ENCODE measurements around the gene PLCD1. TPM values are rescaled to one million over a fixed set of nuclear protein-coding genes. Genes with fewer than 3 reads are reported as not detected.
A peak's percentile ranks its signal among the peaks of the same experiment; 100 is the strongest.
"Not testable (repeated sequence)": the region's sequence is repeated elsewhere in the genome, so short reads cannot be mapped to it uniquely, and the experiment has no call there.

The PLCD1 gene
- total RNA-seq, 1 donor from 2014 or later = 13.7 TPM

- DNase-seq (ENCODE audit: low read depth in 2 of 2) = no peak
Observed at GRCh38 chr3:38038447-38038911, 9.0 kb upstream of the PLCD1 start.

DNA sequence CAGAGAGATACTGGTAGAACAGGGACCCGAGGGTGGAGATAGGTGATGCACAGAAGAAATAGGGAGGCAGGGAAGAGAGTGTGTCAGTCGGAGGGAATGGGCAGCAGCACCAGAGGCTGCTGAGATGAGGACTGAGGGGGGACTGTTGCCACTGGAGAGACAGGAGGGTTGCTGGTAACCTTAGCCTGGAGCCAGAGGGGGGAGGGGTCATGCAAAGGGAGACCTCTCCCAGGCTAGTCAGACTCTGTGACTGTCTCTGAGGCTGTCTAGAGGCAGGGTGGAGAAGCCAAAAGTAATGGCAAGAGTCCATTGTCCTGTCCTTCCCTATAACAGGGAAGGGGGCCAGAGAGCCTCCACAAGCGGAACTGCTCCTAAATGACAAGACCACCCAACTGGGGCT, 7.5 kb upstream of the PLCD1 start:
- DNase-seq (ENCODE audit: low read depth in 2 of 2) = no peak

DNA sequence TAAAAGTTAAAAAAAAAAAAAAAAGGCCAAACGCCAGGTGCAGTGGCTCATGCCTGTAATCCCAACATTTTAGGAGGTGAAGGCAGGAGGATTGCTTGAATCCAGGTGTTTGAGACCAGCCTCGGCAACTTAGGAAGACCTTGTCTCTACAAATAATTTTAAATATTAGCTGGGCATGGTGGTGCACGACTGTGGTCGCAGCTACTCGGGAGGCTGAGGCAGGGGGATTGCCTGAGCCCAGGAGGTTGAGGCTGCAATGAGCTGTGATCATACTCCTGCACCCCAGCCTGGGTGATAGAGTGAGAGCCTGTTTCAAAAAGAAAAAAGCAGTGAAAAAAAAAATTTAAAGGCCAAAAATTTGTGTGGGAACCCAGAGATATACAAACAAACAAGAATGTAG, 6.8 kb upstream of the PLCD1 start:
- DNase-seq (ENCODE audit: low read depth in 2 of 2) = no peak

- DNase-seq (ENCODE audit: low read depth in 2 of 2) = not testable (repeated sequence)
Observed at GRCh38 chr3:38034335-38034734, 4.9 kb upstream of the PLCD1 start.

DNA sequence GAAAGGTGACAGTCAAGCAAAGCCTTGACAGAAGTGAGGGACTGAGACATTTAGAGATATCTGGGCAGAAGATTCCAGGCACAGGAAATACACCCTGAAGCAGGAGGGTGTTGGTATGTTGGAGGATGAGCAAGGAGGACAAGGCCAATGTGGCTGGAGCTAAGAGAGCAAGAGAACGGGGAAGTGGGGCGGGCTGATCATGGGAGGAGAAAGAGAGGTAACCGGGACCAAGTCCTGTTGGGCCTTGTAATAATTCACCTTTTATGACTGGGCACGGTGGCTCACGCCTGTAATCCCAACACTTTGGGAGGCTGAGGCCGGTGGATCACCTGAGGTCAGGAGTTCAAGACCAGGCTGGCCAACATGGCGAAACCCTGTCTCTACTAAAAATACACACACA, 4.1 kb upstream of the PLCD1 start:
- not testable (repeated sequence) for DNase-seq (ENCODE audit: low read depth in 2 of 2)

GRCh38 chr3:38032328-38032865, 3.0 kb upstream of the PLCD1 start:
- DNase-seq (ENCODE audit: low read depth in 2 of 2) = no peak

GRCh38 chr3:38031022-38031994, 1.9 kb upstream of the PLCD1 start:
- DNase-seq (ENCODE audit: low read depth in 2 of 2) = peak in 1 of 2 donors; percentile 19

- no peak for DNase-seq (ENCODE audit: low read depth in 2 of 2)
Observed at GRCh38 chr3:38030126-38031021, 932 bp upstream of the PLCD1 start.

DNA sequence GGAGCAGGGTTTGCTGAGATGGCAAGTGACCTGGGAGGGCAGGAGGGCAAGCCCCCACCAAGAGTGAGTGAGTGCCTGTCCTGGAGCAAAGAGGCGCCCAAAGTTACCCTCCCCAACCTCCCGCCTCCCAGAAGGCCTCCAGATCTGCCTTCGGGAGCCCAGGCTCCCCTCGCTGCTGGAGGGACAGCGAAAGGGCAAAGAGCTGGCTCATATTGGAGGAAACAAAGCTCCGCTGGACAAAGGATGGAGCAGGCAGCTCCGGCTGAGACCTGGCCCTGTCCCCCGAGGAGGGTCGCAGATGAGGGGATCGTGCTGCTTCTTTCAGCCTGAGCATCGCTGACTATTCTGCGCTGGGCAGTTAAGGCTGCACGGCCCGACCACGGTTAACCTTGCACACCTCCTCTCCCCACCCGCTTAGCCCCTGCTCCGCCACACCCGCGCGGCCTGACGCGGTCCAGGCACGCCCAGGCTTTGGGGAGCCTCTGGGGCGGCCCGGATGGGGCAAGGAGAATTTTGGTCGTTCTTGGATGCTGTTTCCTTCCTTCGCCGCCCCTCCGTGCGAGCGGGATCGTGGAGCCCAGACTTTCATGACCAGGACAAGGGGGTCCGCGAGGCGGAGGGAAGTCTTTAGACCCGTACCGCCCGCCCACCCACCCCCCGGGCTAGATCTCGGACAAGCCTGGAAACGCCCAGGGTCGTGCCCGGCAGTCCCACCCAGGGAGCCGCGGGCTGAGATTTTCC, 651 bp downstream of the PLCD1 start:
- DNase-seq (ENCODE audit: low read depth in 2 of 2) = no peak

DNA sequence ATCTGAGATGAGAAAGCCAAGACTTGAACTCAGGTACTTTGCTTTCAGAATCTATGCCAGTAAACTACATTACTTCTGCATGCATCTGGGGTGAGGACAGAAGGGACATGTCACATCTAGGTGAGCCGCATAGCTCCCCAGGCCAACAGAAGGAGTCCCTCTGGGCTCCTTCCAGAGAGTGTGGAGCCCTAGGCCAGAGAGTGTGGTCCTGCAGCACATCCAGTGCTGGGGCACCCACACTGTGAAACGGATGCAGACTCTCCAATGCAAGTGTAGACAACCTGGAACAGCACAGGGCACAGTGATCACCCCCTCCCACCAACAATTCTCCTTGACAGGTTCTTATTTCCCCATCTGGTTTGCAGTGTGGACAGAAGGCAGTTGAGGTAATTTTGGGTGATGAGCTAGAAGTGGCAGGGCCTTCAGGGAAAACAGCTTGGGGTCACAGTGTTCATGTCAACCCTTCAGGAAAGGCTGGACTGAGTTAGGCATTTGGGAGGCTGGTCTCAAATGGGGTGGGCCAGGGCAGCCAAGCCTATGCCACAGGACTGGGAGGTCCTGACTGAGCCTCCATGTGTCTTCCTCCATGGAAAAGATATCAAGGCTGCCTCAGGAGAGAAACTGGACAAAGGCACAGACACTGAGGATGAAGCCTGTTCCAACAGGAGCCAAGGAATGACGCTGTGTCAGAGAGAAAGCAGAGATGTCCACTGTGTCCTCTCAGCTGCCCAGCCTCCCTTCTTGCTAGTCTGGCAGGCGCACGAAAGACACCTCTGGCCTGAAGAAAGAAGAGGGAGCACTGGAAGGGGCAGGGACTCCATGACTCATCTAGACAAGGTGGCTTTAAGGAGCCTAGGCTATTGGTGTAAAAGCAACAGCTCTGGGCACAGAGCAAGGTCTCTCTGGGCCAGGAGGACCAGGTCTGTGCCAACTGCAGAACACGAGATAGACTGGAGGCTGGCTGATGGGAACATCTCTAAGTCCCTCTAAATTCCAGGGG, 1.7 kb downstream of the PLCD1 start:
- no peak for DNase-seq (ENCODE audit: low read depth in 2 of 2)

- DNase-seq (ENCODE audit: low read depth in 2 of 2) = no peak
Observed at GRCh38 chr3:38026856-38027255, 2.6 kb downstream of the PLCD1 start.

- DNase-seq (ENCODE audit: low read depth in 2 of 2) = no peak
Observed at GRCh38 chr3:38022896-38023709, 6.3 kb downstream of the PLCD1 start.

GRCh38 chr3:38022301-38022700, 7.1 kb downstream of the PLCD1 start:
- peak in 1 of 2 donors; percentile 74 for DNase-seq (ENCODE audit: low read depth in 2 of 2)

- no peak for DNase-seq (ENCODE audit: low read depth in 2 of 2)
Observed at GRCh38 chr3:38021196-38021595, 8.2 kb downstream of the PLCD1 start.

- no peak for DNase-seq (ENCODE audit: low read depth in 2 of 2)
Observed at GRCh38 chr3:38020342-38020726, 9.1 kb downstream of the PLCD1 start.

GRCh38 chr3:38019658-38020341, 9.6 kb downstream of the PLCD1 start:
- DNase-seq (ENCODE audit: low read depth in 2 of 2) = no peak

GRCh38 chr3:38018296-38019266, 10.9 kb downstream of the PLCD1 start:
- no peak for DNase-seq (ENCODE audit: low read depth in 2 of 2)

Data from lung microvascular endothelial cell (primary cell).